Measurements from ENCODE around the gene RAF1. TPM values are rescaled to one million over a fixed set of nuclear protein-coding genes. Genes with fewer than 3 reads are reported as not detected.
"Not testable (repeated sequence)": the region's sequence is repeated elsewhere in the genome, so short reads cannot be mapped to it uniquely, and the experiment has no call there.

Gene RAF1
- total RNA-seq, 2 donors from 2014 or later: 158 to 183 TPM

DNA sequence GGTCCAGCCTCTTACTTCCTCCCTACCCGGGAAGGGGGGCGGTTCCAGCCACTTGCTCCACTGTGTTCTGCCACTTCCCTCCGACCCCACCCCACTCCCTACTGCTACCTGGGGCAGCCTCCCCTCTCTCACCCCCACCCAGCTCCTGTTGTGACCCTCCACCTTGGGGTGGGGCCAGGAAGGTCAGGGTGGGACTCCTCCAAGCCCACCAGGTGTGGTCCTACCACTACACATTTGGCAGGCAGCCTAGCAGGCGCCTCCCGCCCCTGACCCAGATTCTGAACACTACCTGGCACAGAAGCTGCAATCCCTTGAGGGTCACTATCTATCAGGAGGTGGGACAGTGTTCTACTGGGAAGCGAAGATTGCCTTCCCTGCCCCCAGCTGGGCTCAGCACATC, 13.7 kb upstream of the RAF1 start:
- TF ChIP-seq, protein P1, sequence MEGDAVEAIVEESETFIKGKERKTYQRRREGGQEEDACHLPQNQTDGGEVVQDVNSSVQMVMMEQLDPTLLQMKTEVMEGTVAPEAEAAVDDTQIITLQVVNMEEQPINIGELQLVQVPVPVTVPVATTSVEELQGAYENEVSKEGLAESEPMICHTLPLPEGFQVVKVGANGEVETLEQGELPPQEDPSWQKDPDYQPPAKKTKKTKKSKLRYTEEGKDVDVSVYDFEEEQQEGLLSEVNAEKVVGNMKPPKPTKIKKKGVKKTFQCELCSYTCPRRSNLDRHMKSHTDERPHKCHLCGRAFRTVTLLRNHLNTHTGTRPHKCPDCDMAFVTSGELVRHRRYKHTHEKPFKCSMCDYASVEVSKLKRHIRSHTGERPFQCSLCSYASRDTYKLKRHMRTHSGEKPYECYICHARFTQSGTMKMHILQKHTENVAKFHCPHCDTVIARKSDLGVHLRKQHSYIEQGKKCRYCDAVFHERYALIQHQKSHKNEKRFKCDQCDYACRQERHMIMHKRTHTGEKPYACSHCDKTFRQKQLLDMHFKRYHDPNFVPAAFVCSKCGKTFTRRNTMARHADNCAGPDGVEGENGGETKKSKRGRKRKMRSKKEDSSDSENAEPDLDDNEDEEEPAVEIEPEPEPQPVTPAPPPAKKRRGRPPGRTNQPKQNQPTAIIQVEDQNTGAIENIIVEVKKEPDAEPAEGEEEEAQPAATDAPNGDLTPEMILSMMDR (IDR thresholded peaks at IDR 0.05): no peak
- no peaks in the 10 kb centered on the region for H3K27me3 ChIP-seq (replicated peaks; ENCODE audit: insufficient read depth)
- no peak for ATAC-seq (ENCODE audit: insufficient number of reproducible peaks, low FRiP score, low read depth)
- H3K4me1 ChIP-seq (ENCODE audit: control insufficient read depth in 1 of 2, low read depth in 2 of 2): peaks cover 10 to 13% of the 10 kb centered on the region in 2 donors
- H3K36me3 ChIP-seq: no peaks in the 10 kb centered on the region
- DNase-seq (ENCODE audit: low spot score): no peak
- no peaks in the 10 kb centered on the region for H3K9me3 ChIP-seq
- H3K27ac ChIP-seq: no peak overlapping the region
- H3K4me3 ChIP-seq: no peak overlapping the region

DNA sequence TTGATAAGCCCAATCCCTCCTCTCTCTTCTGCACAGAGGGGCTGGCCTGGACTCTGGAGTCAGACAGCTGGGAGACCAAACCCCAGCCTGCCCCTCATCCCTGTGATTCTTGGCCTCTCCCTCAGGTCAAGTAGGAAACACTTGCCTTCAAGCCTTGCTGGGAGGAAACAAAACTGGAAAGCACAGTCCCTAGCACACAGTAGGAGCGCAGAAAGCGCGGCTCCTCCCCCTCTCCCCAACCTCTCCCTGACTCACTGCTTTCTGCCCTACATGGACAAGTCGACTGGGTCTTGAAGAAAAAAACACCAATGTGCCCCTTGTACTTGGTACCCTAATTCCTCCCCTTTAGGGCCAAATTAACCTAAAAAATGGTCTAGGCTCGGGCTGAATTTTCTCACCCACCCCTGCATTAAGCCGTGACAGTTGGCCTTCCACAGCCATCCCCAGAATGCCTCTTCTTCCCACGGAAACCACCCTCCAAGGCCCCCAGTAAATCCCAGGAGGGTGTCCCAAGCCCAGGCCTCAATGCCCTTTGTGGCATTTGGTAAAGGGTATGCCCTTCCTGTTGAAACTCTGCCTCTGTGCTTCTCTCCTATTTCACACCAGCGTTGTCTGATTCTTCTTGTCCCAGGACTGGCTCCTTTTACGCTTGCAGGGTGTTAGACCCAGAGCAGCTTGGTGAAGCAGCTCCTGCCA, 11.3 kb upstream of the RAF1 start:
- H3K36me3 ChIP-seq: no peaks in the 10 kb centered on the region
- H3K27ac ChIP-seq: no peak overlapping the region
- H3K9me3 ChIP-seq: no peaks in the 10 kb centered on the region
- no peaks in the 10 kb centered on the region for H3K27me3 ChIP-seq (replicated peaks; ENCODE audit: insufficient read depth)
- TF ChIP-seq, protein P1 (IDR thresholded peaks at IDR 0.05): no peak
- ATAC-seq (ENCODE audit: insufficient number of reproducible peaks, low FRiP score, low read depth) (no peak), DNase-seq (ENCODE audit: low spot score) (no peak)
- no peak overlapping the region for H3K4me3 ChIP-seq
- H3K4me1 ChIP-seq (ENCODE audit: control insufficient read depth in 1 of 2, low read depth in 2 of 2): no peaks in the 10 kb centered on the region

DNA sequence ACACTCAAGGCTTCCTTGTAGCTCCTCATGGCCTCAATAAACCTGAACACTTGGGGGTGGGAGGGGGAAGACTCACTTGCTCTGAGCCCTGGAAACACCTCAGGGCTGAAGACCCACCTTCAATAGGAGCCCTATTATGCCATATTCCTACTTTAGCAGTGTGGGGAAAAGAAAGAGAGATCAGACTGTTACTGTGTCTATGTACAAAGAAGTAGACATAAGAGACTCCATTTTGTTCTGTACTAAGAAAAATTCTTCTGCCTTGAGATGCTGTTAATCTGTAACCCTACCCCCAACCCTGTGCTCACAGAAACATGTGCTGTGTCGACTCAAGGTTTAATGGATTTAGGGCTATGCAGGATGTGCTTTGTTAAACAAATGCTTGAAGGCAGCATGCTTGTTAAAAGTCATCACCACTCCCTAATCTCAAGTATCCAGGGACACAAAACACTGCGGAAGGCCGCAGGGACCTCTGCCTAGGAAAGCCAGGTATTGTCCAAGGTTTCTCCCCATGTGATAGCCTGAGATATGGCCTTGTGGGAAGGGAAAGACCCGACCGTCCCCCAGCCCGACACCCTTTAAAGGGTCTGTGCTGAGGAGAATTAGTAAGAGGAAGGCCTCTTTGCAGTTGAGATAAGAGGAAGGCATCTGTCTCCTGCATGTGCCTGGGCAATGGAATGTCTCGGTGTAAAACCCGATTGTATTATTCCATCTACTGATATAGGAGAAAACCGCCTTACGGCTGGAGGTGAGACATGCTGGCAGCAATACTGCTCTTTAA, 10.2 kb upstream of the RAF1 start:
- not testable (repeated sequence) for H3K9me3 ChIP-seq; H3K27me3 ChIP-seq (replicated peaks; ENCODE audit: insufficient read depth); H3K4me3 ChIP-seq; DNase-seq (ENCODE audit: low spot score); H3K36me3 ChIP-seq; H3K4me1 ChIP-seq (ENCODE audit: control insufficient read depth in 1 of 2, low read depth in 2 of 2); ATAC-seq (ENCODE audit: insufficient number of reproducible peaks, low FRiP score, low read depth); H3K27ac ChIP-seq

DNA sequence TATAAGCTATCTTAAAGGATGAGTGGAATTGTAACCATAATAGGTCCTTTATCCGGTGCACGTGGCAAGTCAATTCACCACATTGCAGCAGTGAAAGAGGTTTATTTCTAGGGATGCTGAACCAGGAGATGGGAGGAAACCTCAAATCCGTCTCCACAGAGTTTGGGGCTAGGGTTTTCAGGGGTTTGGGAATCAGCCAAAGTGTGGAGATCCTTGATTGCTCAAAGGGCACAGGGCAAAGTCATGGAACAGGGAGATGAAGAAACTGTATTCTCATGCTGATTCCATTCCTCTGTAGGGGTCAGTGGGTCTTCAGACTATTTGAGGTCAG, 7.2 kb upstream of the RAF1 start:
- TF ChIP-seq, protein P1 (IDR thresholded peaks at IDR 0.05): no peak
- no peak for ATAC-seq (ENCODE audit: insufficient number of reproducible peaks, low FRiP score, low read depth)
- no peak for DNase-seq (ENCODE audit: low spot score)
- H3K27ac ChIP-seq: no peak overlapping the region
- H3K36me3 ChIP-seq: no peaks in the 10 kb centered on the region
- no peaks in the 10 kb centered on the region for H3K4me1 ChIP-seq (ENCODE audit: control insufficient read depth in 1 of 2, low read depth in 2 of 2)
- no peak overlapping the region for H3K4me3 ChIP-seq
- no peaks in the 10 kb centered on the region for H3K27me3 ChIP-seq (replicated peaks; ENCODE audit: insufficient read depth)
- H3K9me3 ChIP-seq: no peaks in the 10 kb centered on the region

DNA sequence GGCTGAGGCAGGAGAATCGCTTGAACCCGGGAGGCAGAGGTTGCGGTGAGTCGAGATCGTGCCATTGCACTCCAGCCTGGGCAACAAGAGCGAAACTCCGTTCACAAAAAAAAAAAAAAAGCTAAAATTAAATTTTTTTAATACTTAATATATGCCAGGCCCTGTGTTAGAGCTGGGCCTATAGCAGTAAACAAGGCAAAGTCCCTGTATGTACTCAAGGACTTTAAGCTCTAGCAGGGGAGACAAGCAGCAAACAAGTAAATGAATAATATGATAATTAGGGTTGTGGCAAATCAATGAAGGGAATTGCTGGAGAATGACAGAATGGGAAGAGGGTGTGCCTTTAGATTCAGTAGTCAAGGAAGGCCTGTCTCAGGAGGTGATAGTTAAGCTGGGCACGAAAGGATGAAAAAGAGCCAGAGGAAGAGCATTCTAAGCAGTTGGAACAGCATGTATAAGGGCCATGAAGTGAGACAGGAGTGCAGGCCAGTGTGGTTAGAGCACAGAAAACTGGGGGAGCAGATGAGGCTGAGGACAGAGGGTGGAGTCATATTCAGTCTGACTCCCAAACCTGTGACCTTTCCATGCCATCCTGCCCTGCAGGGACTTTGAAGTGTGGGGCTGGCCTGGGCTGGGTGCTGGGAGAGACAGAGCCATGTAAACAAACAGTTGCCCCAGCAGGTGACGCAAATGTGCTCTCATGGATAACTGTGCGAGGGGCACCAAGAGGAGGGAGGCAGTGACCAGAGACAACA, 6.6 kb upstream of the RAF1 start:
- Histone ChIP-seq H3K9me3 (no peaks in the 10 kb centered on the region), H3K36me3 (no peaks in the 10 kb centered on the region), H3K27me3 (replicated peaks; ENCODE audit: insufficient read depth) (no peaks in the 10 kb centered on the region), H3K27ac (no peak overlapping the region), H3K4me1 (ENCODE audit: control insufficient read depth in 1 of 2, low read depth in 2 of 2) (no peaks in the 10 kb centered on the region), H3K4me3 (no peak overlapping the region)
- ATAC-seq (ENCODE audit: insufficient number of reproducible peaks, low FRiP score, low read depth): no peak
- DNase-seq (ENCODE audit: low spot score): no peak
- TF ChIP-seq, protein P1 (IDR thresholded peaks at IDR 0.05): no peak
